ENCODE measurements around the gene PNMT. TPM values are rescaled to one million over a fixed set of nuclear protein-coding genes. Genes with fewer than 3 reads are reported as not detected.

Gene PNMT
- total RNA-seq, 1 donor from 2014 or later = 3.9 TPM

- Histone ChIP-seq H3K9me3 (no peaks in the 10 kb centered on the region), H3K36me3 (peaks cover 14% of the 10 kb centered on the region), H3K27ac (peak overlapping the region; percentile 18), H3K27me3 (ENCODE audit: low read depth) (no peaks in the 10 kb centered on the region), H3K4me1 (peaks cover 46% of the 10 kb centered on the region), H3K4me3 (no peak overlapping the region)
- DNase-seq (no peak), ATAC-seq (no peak)
- no peak for TF ChIP-seq CTCF (IDR thresholded peaks at IDR 0.05)
- intact Hi-C loops (cut with DNase I) = no loop called here
Observed at GRCh38 chr17:39678340-39679116, 10.3 kb downstream of the PNMT start.

- Histone ChIP-seq H3K4me1 (peaks cover 46% of the 10 kb centered on the region), H3K9me3 (no peaks in the 10 kb centered on the region), H3K4me3 (no peak overlapping the region), H3K27me3 (ENCODE audit: low read depth) (no peaks in the 10 kb centered on the region), H3K27ac (peak overlapping the region; percentile 46), H3K36me3 (peaks cover 23% of the 10 kb centered on the region)
- TF ChIP-seq CTCF (IDR thresholded peaks at IDR 0.05) = no peak
- DNase-seq (no peak), ATAC-seq (no peak)
- intact Hi-C loops (cut with DNase I) = no loop called here
Observed at GRCh38 chr17:39679521-39680192, 11.4 kb downstream of the PNMT start.

- Histone ChIP-seq H3K4me1 (peaks cover 20% of the 10 kb centered on the region), H3K4me3 (no peak overlapping the region), H3K27me3 (ENCODE audit: low read depth) (no peaks in the 10 kb centered on the region), H3K36me3 (peaks cover 23% of the 10 kb centered on the region), H3K27ac (no peak overlapping the region), H3K9me3 (no peaks in the 10 kb centered on the region)
- DNase-seq (no peak), ATAC-seq (no peak)
- intact Hi-C loops (cut with DNase I) = no loop called here
- no peak for TF ChIP-seq CTCF (IDR thresholded peaks at IDR 0.05)
Observed at GRCh38 chr17:39683295-39683939, 15.2 kb downstream of the PNMT start.

- DNase-seq = no peak
Observed at GRCh38 chr17:39684369-39685192, 16.3 kb downstream of the PNMT start.

More at GRCh38 chr17:39684369-39685192, 16.3 kb downstream of the PNMT start:
- Histone ChIP-seq H3K9me3 (no peaks in the 10 kb centered on the region), H3K4me1 (peaks cover 25% of the 10 kb centered on the region), H3K27me3 (ENCODE audit: low read depth) (no peaks in the 10 kb centered on the region), H3K27ac (no peak overlapping the region), H3K4me3 (no peak overlapping the region), H3K36me3 (peaks cover 20% of the 10 kb centered on the region)
- no peak for TF ChIP-seq CTCF (IDR thresholded peaks at IDR 0.05)
- intact Hi-C loops (cut with DNase I) = no loop called here
- ATAC-seq = peak in 1 of 2 donors; percentile 20
